Esophagus squamous epithelium (tissue), 5 donors: ENCODE data around the gene LRRC57. TPM values are rescaled to one million over a fixed set of nuclear protein-coding genes. Genes with fewer than 3 reads are reported as not detected.
A peak's percentile ranks its signal among the peaks of the same experiment; 100 is the strongest.

Source experiments
- DNase-seq: peaks from one replicate; lab custom pipeline; 2025; lab: John Stamatoyannopoulos, UW
- H3K27ac ChIP-seq, 4 donors: fragments of 200-600 bp; sonication (generic); one replicate each; pipeline ENCODE4 v1.5.1; 2016 to 2019; ENCODE audit warnings: mild to moderate bottlenecking in 1 of 4
- H3K27me3 ChIP-seq, 4 donors: fragments of 200-600 bp; sonication (generic); 1 replicate in 3 of 4; 2 replicates in 1 of 4; pipeline versions ENCODE4 v1.5.1 to v1.6.0; 2017 to 2021; ENCODE audit warnings: antibody characterized with exemption in 1 of 4
- H3K36me3 ChIP-seq, 3 donors: fragments of 200-600 bp; sonication (generic); one replicate each; pipeline ENCODE4 v1.5.1; 2016 to 2019
- H3K4me1 ChIP-seq, 3 donors: fragments of 200-600 bp; sonication (generic); one replicate each; pipeline ENCODE4 v1.5.1; 2017 to 2019
- H3K4me3 ChIP-seq, 4 donors: fragments of 200-600 bp; sonication (generic); 1 replicate in 3 of 4; 2 replicates in 1 of 4; pipeline ENCODE4 v1.5.1; 2016 to 2019; ENCODE audit warnings: mild to moderate bottlenecking in 2 of 4, moderate library complexity in 1 of 4
- H3K9me3 ChIP-seq, 3 donors: fragments of 200-600 bp; sonication (generic); one replicate each; pipeline ENCODE4 v1.5.1; 2016 to 2019
- CTCF ChIP-seq, 6 experiments: fragments of 450-650 bp in 4 of 6; fragments of 200-600 bp in 2 of 6; sonication (generic) in 2 of 6; IDR thresholded peaks; one replicate each; pipeline ENCODE4 v1.5.1; 2016 to 2019; ENCODE audit warnings: antibody characterized with exemption in 6 of 6, mild to moderate bottlenecking in 4 of 6, moderate library complexity in 4 of 6
- POLR2A ChIP-seq, 4 donors: fragments of 450-650 bp; IDR thresholded peaks; one replicate each; pipeline ENCODE4 v1.6.1; 2017; ENCODE audit warnings: antibody characterized with exemption in 4 of 4, mild to moderate bottlenecking in 4 of 4, moderate library complexity in 3 of 4
- WGBS, 2 donors: methylation state at CpG; one replicate each; pipeline ENCODE4 v1.1.5; 2018; 5-methylcytosine and 5-hydroxymethylcytosine counted together
- intact Hi-C: fragments of 100-400 bp; cut with DNase I; formaldehyde crosslinking; loops from one replicate; pipeline ENCODE4 v1.15.0; 2022
- total RNA-seq, 4 donors: library from RNA; depleted of rRNA; stranded (reverse); fragments of >200 nt; gene quantifications; one replicate each; pipeline ENCODE4 v1.1.0, GENCODE V29; 2016
- donor health status: DM: yes; HTN: yes; CAD: no.

LRRC57 gene
- total RNA-seq, 4 donors from 2014 or later: 10.5 to 13.0 (median 11.7) TPM

GRCh38 chr15:42582569-42583375 lies 34.2 kb upstream of the LRRC57 start:
- Histone ChIP-seq H3K4me1 (peaks cover 5 to 68% (median 13%) of the 10 kb centered on the region in 3 donors), H3K27me3 (peaks cover 0 to 8% (median 0%) of the 10 kb centered on the region in 4 donors), H3K9me3 (no peaks in the 10 kb centered on the region), H3K4me3 (peak overlapping the region in 3 of 4 donors; percentile 20 to 31 (median 22)), H3K27ac (peak overlapping the region in 3 of 4 donors; percentile 47 to 75 (median 65)), H3K36me3 (no peaks in the 10 kb centered on the region)
- 78 to 83% methylated on average over 7 to 8 of the region's 8 CpGs for WGBS, 2 donors
- DNase-seq: no peak
- TF ChIP-seq POLR2A (IDR thresholded peaks at IDR 0.05) (no peak), CTCF (IDR thresholded peaks at IDR 0.05) (no peak)
- intact Hi-C loops: no loop called here

GRCh38 chr15:42581272-42581730 lies 32.7 kb upstream of the LRRC57 start:
- Histone ChIP-seq H3K4me3 (peak overlapping the region; percentile 6 to 70 (median 39)), H3K27me3 (peaks cover 0 to 22% (median 0%) of the 10 kb centered on the region in 4 donors), H3K9me3 (no peaks in the 10 kb centered on the region), H3K4me1 (peaks cover 5 to 82% (median 17%) of the 10 kb centered on the region in 3 donors), H3K27ac (peak overlapping the region; percentile 32 to 89 (median 70)), H3K36me3 (no peaks in the 10 kb centered on the region)
- WGBS, 2 donors: 0 to 1% methylated on average over 12 to 25 of the region's 37 CpGs
- DNase-seq: peak; percentile 21
- intact Hi-C loops: no loop called here
- TF ChIP-seq CTCF (IDR thresholded peaks at IDR 0.05): no peak
- peak in 1 of 4 donors; percentile 48 for TF ChIP-seq POLR2A (IDR thresholded peaks at IDR 0.05)

GRCh38 chr15:42578984-42579537 lies 30.5 kb upstream of the LRRC57 start:
- 61 to 64% methylated on average over 2 of the region's 2 CpGs for WGBS, 2 donors
- no peaks in the 10 kb centered on the region for H3K9me3 ChIP-seq
- intact Hi-C loops: no loop called here
- TF ChIP-seq POLR2A (IDR thresholded peaks at IDR 0.05): no peak
- TF ChIP-seq CTCF (IDR thresholded peaks at IDR 0.05): no peak
- H3K27me3 ChIP-seq: peaks cover 0 to 29% (median 0%) of the 10 kb centered on the region in 4 donors
- H3K27ac ChIP-seq: no peak overlapping the region
- H3K4me3 ChIP-seq: no peak overlapping the region
- peaks cover 5 to 90% (median 17%) of the 10 kb centered on the region in 3 donors for H3K4me1 ChIP-seq
- no peaks in the 10 kb centered on the region for H3K36me3 ChIP-seq
- no peak for DNase-seq

- intact Hi-C loops: no loop called here
- Histone ChIP-seq H3K4me1 (peaks cover 5 to 76% (median 17%) of the 10 kb centered on the region in 3 donors), H3K36me3 (no peaks in the 10 kb centered on the region), H3K27me3 (peaks cover 0 to 29% (median 0%) of the 10 kb centered on the region in 4 donors), H3K4me3 (peak overlapping the region in 1 of 4 donors; percentile 35), H3K9me3 (no peaks in the 10 kb centered on the region), H3K27ac (peak overlapping the region in 3 of 4 donors; percentile 41 to 71 (median 50))
- DNase-seq: no peak
- TF ChIP-seq CTCF (IDR thresholded peaks at IDR 0.05): no peak
- no peak for TF ChIP-seq POLR2A (IDR thresholded peaks at IDR 0.05)
- 29 to 55% methylated on average over 1 of the region's 1 CpG for WGBS, 2 donors
Measured at GRCh38 chr15:42577514-42578031, 29.0 kb upstream of the LRRC57 start.
